Measurements from ENCODE around the gene HNRNPA1.

Gene HNRNPA1

DNA sequence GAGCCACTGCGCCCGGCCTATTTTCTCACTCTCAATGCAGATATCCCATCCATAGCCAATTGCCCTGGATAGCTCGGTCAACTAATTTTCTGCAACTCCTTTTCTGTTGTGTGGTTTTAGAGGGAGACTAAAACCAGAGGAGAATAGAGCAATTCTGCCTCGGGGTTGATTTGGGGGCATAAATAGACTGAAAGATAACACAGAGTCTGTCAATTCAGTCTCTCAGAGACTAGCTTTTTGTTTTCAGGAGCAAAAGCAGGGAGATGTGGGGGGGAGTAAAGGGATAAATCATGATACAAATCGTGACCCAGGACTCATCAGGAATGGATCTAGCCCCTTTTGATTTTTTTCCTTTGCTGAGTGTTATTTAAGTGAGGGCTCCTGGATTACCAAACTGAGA is 50.9 kb downstream of the HNRNPA1 start:
- in situ Hi-C loops (cut with HindIII; ENCODE audit: low sequenced_read_pairs) = no loop called here

- in situ Hi-C loops (cut with HindIII; ENCODE audit: low sequenced_read_pairs) = no loop called here
Observed at GRCh38 chr12:54333420-54334034, 53.0 kb downstream of the HNRNPA1 start.

Data from endothelial cell of hepatic sinusoid (primary cell).